CD4-positive, alpha-beta T cell treated with Interleukin-4 for 1 hour (primary cell): ENCODE data around the gene WAPL.

Experiments
- DNase-seq, 2 donors: peaks; one replicate each; pipeline ENCODE4 v3.0.0-alpha.2; 2020 to 2022

Gene WAPL

GRCh38 chr10:86461963-86462804 is 59.4 kb downstream of the WAPL start:
- no peak for DNase-seq

- DNase-seq = no peak
These were observed 70.0 kb downstream of the WAPL start for GRCh38 chr10:86451604-86451960.

DNA sequence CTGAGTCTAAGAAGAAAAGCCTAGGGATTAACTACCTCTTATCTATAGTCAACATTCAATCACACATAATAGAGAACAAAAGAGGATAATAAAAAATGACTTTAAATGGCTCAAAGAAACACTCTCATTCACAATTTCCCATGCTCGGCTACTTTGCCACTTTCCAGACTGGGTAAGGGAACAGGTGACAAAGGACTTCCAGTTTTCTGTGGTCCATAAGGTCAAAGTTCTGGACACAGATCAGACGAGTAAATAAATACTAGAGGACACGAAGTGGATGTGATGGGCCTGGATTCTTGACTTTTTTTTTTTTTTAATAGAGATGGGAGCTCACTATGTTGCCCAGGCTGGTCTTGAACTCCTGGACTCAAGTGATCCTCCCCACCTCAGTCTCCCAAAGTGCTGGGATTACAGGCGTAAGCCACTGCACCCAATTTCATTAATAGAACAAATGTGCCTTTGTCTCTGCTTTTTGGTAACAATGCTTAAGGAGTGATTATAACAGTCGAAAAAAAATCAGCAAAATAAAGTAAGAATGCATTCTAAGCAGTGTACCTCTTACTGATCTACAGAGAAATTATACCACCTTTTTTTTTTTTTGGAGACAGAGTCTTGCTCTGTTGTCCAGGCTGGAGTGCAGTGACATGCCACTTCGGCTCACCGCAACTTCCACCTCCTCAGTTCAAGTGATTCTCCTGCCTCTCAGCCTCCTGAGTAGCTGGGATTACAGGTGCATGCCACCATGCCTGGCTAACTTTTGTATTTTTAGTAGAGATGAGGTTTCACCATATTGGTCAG is 70.6 kb downstream of the WAPL start:
- DNase-seq = no peak

GRCh38 chr10:86449926-86450558 is 71.5 kb downstream of the WAPL start:
- DNase-seq = no peak

- no peak for DNase-seq
These were observed 74.2 kb downstream of the WAPL start for GRCh38 chr10:86447432-86447831.

DNA sequence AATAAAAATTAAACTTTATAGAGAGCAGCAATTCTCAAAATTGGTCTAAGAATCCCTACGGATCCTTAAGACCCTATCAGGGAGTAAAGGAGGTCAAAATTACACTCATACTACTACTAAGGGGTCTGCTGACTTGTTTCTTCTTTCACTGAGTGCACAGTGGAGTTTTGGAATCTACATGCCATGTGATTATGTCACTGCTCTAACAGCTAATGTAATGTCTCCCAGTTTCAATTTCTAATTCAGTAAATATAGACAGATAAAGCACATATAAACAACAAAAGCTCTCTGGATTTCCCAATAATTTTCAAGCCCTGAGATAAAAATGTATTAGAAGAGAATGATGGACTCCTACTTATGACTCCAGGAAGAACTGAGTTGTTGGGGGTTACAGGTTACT is 74.6 kb downstream of the WAPL start:
- DNase-seq = no peak

GRCh38 chr10:86446440-86446839 is 75.2 kb downstream of the WAPL start:
- DNase-seq = no peak

DNA sequence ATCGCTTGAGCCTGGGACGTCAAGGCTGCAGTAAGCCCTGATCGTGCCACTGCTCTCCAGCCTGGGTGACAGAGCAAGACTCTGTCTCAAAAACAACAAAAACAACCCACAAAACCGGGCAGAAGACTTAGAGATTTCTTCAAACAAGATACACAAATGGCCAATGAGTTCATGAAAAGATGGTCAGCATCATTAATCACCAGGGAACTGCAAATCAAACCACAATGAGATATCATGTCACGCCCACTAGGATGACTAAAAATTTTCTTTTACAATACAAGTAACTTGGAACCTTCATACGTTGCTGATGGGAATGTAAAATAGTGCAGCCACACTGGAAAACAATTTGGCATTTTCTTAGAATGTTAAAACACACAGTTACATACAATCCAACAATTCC is 77.7 kb downstream of the WAPL start:
- DNase-seq = no peak

GRCh38 chr10:86443069-86443468 is 78.5 kb downstream of the WAPL start:
- no peak for DNase-seq

GRCh38 chr10:86440874-86441843 is 80.4 kb downstream of the WAPL start:
- no peak for DNase-seq

- DNase-seq = peak in 1 of 2 donors; percentile 59
These were observed 82.0 kb downstream of the WAPL start for GRCh38 chr10:86439544-86439943.

DNA sequence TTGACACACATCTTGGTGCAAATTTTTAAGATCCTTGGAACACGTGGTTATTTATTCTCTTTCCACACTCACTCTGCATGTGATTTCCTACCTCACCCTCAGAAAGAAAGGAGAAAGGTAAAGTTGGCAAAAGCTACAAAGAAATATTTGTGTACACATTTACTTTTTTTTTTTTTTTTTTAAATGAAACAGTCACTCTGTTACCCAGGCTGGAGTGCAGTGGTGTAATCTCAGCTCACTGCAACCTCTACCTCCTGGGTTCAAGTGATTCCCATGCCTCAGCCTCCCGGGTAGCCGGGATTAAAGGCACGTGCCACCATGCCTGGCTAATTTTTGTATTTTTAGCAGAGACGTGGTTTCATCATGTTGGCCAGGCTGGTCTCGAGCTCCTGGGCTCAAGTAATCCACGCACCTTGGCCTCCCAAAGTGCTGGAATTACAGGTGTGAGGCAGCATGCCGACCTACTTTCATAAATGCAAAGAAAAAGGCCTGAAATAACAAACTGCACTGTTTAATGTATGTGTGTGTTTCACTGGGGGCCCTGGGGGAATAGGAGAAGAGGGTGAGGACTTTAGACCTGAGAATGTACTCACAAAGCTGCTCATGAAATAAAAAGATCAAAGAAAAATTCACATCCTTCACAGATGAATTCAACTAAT is 83.4 kb downstream of the WAPL start:
- DNase-seq = no peak

GRCh38 chr10:86437447-86437846 is 84.1 kb downstream of the WAPL start:
- DNase-seq = no peak

DNA sequence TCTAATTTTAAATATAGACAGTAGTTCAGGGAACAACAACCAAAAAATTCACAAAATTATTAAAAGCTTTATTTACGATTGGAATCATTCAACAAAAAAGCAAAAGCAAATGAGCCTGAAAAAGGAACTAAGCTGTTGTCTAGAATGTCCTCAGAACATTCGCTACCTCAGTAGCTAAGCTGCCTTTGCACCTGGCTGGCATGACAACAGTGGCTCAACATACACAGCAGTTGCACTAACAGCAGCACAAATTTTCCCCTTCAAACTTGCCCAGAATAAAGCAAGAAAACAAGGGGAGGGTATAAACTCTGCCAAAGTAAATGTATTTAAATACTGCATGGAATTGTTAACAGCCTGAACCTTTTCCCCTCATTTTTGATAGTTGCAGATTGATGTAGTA is 84.6 kb downstream of the WAPL start:
- no peak for DNase-seq

DNA sequence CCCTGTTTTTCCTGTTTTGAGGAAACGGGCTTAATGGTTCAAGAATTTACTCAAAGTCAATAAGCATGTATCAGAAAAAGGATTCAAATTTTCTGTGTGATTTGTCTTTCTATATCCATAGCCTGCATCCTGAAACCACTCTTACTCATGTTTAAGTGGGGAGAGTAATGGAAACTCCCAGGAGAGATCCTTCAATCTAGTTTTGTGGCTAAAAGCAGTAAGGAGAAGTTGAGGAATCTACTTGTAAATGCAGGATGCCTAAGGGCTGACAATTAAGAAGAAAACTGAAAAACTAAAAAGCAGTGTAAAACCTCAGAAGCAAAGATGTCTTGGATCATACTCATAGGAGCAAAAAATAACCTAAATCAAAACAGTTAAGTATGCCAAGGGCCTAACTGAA is 86.9 kb downstream of the WAPL start:
- DNase-seq = no peak

DNA sequence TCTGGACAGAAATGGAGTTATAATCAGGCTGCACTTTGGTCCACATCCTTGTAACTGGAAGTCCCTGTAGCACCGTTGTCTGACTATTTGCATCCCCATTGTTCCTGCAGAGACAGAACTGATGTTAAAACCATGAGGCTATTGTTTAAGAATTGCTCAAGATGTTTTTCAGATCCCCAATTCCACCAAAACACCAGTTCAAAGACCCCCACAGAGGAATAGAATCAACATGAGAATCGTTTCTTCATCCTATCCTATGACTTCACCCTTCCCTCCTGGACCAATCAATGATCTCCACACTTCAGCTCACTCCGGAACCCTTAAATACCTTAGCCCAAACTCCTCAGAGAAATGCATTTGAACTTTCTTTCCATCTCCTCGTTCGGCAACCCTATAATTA is 97.9 kb downstream of the WAPL start:
- DNase-seq = no peak

GRCh38 chr10:86419101-86419500 is 102.5 kb downstream of the WAPL start:
- DNase-seq = no peak

DNA sequence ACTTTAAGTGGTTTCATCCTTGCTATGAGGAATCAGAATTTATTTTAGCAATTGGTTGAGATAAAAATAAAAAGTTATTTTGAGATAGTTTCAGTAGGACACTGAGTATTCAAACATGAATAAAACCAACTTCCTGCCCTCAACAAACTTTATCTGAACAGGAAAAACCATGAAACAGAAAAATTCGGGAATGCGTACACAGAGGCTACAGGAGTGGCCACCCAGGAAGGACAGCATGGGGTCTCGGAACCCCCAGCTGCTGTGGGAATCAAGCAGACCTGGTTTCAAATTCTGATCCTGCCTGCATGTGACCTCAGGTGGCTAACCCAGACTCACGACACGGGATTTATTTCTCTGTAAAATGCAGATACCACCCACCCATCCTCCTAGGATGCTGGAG is 106.0 kb downstream of the WAPL start:
- DNase-seq = no peak

GRCh38 chr10:86415116-86415515 is 106.5 kb downstream of the WAPL start:
- no peak for DNase-seq

GRCh38 chr10:86413046-86413728 is 108.4 kb downstream of the WAPL start:
- peak in 1 of 2 donors; percentile 40 for DNase-seq

DNA sequence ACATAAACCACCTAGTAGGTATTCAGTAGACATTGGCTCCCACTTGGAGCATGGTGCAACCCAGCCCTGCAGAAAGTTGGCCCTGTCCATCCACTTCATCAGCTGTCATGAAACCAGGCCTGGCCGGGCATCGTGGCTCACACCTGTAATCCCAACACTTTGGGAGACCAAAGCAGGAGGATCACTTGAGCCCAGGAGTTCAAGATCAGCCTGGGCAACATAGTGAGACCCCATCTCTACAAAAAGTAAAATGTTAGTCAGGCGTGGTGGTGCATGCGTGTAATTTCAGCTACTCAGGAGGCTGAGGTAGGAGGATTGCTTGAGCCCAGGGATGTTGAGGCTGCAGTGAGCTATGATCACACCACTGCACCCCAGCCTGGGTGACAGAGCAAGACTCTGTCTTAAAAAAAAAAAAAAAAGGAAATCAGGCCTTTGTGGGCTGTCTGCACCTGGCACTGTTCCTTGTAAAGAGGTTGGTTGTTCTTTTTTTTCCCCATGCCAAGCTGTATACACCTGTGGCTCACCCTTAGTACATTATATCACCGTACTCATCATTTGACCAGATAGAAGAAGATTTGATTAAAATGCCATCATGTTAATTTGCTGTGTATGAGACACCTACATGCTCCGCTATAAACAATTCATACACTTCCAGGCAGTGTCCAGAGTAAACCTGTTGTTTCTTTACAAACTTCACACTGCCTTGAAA is 109.6 kb downstream of the WAPL start:
- no peak for DNase-seq
